ENCODE results near the gene CEP44.
"Not testable (repeated sequence)": the region's sequence is repeated elsewhere in the genome, so short reads cannot be mapped to it uniquely, and the experiment has no call there.

CEP44 gene

DNA sequence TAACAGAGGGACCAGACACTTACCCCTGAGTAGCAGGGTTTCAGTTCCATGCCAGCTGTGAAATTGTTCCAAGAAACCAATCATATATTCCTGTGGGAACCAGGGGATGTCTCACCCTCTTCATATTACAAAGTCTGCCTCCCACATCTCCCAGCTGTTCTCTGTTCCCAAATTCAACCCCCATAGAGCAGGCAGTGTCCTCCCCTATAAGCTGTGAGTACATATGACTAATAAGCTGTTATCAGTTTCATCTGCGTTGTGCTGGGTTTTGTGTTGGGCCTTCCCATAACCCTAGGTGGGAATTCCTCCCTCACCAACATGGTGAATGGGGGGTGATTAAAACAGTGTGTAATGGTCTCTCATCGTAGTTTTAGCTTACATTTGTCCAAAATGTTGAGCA, 41.0 kb downstream of the CEP44 start:
- no peak for DNase-seq (ENCODE audit: low spot score)

DNA sequence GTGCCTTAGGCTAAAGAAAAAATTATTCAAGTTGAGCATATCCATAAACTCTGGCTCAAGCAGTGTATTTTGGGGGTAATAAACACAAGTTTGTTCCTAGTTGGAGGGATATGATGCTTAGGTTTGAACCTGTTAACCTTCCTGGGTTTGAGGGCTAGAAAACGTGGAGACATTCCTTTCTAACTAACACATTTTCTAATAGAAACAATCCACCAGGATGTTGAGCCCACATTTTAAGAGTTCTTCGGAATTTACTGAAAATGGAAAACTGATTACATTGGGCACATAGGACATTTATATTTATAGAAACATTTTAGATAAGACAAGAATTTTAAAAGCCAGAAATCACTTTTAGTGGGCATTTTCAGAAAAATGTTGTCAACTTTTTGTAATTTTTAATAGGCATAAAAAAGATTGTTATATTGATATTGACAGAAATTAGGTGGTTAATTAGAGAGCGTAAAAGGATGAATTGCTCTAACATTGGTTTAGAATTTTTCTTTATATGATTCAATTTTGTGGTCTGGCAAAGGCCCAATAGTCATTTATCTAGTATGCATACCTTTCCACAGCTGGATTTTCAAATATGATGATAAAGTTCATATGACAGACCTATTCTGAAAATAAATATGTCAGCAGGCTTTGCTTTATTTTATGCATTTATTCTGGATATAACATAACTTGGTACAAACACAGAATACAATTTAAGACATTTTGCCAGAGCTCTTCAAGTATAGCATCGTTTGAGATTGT, 49.2 kb downstream of the CEP44 start:
- no peak for DNase-seq (ENCODE audit: low spot score)

DNA sequence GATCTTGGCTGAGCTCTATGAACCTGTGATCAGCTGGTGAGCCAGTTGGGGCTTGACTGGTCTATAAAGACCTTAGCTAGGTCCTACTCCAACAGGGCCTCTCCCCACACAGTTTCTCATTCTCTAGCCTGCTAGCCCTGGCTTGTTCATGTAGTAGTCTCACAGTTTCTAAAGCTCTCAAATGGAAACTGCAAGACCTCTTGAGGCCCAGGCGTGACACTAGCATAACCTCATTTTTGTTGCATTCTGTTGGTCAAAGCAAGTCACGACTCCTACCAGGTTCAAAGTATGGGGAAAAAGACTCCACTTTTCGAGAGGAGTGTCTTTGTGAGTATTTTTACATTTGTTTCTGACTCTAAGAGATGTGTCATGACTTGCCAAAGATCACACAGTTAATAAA, 50.9 kb downstream of the CEP44 start:
- DNase-seq (ENCODE audit: low spot score) = no peak

DNA sequence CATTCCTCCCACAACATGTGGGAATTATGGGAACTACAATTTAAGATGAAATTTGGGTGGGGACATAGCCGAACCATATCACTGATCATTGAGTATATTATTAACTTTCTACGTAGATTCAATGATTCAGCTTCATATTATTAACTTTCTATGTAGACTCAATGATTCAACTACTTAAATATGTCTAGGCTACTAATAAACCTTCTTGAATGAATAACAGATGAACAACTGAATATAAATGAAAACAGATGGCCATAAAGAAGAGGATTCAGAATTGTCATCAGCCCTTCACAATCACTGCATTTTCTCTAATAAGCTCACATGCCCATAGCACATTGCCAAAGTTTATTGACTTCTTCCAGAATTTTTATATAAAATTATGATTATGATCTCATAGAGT, 57.0 kb downstream of the CEP44 start:
- DNase-seq (ENCODE audit: low spot score) = no peak

DNA sequence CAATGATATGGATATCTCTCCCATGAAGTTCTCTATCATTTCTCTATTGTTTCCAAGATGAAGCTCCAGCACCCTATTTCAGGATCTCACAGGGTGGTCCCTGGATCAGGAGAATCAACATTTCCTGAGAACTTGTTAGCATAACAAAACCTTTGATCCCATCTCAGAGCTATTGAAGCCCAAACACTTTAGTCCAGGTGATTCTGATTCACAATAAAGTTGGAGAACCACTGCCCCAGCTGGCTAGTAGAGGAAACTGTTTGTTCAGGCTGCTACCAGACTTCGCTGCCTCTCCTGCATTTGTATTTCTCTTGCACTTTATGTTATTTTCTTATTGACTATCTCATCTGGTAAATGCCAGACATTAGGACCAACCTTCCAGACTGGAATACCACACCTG, 65.4 kb downstream of the CEP44 start:
- DNase-seq (ENCODE audit: low spot score) = no peak

DNA sequence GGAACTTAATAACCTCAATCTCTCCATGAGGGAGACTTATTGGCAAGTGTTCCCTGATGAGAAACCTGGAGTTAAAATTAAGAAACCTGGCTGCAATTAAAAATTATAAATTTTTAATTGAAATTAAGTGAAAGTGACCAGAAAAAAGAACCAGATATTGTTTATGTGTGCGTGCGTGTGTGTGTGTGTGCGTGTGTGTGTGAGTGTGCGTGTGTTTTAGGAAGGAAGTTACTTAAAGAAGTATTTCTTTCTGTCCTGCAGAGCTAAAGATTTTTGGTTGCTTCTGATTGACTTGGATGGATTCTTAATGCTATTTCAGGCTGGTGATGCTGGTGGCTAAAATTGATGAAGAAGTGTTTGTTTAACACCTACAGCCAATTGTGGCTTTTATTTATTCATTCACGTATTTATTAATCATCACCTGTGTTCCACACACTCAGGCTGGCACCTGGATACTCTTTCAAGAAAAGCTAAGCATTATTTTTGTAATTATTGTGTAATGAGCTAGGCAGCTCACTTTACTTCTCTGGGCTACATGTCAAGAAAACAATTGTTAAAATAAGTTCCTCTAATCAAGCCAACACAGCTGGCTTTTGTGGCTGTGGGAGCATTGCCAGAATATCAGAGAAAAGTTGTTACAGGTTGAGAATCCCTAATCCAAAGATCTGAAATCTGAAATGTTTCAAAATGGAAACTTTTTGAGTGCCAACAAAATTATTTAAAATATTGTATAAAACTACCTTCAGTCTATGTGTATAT, 68.5 kb downstream of the CEP44 start:
- no peak for DNase-seq (ENCODE audit: low spot score)

DNA sequence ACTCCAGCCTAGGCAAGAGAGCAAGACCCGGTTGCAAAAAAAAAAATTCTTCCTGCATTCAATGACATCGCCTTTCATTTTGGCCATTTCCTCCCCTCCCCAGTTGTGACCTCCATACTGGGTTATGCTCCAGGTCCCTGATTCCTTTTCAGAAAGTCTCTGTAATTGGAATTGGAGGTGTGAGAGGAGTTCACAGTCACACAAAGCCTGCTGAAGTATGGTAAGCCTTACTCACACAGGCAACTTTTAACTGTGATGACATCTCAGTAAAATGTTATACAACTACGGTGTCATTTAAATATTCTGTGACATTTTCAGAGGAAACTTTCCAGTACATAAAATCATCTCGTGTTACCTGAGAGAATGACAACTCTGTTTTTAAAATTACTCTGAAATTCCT, 73.6 kb downstream of the CEP44 start:
- no peak for DNase-seq (ENCODE audit: low spot score)

DNA sequence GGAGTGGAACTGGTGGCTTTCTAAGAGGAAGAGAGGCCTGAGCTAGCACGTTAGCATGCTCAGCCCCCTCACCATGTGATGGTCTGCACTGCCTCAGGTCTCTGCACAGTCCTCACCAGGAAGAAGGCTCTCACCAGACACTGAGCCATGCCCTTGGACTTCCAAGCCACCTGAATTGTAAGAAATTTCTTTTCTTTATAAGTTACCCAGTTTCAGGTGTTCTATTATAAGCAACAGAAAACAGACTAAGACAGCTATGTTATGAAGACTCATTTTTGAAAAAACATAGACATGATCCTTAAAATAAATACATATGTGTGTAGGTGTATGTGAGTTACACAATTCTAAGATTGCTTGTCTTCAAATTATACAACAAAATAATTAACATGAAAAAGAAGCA, 74.7 kb downstream of the CEP44 start:
- no peak for DNase-seq (ENCODE audit: low spot score)

DNA sequence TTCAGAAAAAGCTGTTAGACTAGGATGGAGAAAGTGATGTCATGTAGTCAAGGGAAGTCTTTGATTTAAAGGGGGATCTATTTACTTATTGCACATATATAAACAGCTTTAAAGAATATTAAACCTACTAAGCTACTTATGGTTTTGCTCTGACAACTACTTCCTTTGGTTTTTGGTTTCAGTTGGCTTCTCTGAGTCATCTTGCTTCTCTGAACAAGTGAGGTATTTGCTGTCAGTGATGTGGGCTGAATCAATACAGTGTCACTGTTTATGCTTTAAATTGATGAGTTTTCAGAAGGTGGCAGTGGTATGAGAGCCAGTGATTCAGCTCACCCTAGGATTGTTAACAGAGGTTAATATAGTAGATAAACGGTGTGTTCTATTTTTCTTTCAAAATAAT, 75.1 kb downstream of the CEP44 start:
- DNase-seq (ENCODE audit: low spot score) = no peak

DNA sequence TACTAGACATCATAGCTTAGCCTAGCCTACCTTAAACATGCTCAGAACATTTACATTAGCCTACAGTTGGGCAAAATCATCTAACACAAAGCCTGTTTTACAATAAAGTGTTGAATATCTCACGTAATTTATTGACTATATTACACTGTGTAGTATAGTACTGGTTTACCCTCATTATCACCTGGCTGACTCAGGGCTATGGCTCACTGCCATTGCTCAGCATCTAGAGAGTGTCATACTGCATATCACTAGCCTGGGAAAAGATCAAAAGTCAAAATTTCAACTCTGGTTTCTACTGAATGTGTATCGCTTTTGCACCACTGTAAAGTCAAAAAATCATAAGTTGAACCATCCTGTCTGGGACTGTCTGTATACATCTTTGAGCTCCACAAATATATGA, 78.6 kb downstream of the CEP44 start:
- DNase-seq (ENCODE audit: low spot score) = no peak

DNA sequence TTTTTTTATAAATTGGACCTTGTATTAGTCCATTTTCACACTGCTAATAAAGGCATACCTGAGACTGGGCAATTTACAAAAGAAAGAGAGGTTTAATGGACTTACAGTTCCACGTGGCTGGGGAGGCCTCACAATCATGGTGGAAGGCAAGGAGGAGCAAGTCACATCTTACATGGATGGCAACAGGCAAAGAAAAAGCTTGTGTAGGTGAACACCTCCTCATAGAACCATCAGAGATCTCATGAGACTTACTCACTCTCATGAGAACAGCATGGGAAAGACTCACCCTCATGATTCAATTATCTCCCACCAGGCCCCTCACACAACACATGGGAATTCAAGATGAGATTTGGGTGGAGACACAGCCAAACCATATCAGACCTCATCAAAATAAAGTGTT, 80.1 kb downstream of the CEP44 start:
- DNase-seq (ENCODE audit: low spot score) = not testable (repeated sequence)

DNA sequence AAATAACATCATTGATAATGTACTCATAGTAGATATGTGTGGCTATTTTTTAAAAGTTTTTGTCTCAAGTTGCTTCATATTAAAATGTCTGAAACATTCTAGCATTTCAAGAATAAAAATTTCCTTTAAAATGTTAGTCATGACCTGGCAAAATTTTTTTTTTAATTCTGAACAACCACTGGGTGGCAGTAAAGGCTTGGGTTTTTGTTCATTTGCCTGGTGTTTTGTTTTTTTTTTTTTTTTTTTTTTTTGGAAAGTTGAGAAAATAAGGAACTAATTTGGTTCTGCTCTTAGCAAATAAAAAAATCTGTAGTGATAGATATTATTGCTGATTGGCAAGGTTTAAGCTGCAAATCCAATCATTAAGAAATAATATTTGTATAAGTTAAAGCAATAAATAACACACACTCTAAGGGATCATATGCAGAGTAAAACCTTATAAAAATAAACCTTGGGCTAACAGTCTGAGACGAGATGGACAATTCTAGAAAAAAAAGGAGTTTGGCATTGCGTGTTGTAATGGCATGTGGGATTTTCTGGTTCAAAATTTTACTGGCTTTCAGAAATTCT, 81.4 kb downstream of the CEP44 start:
- DNase-seq (ENCODE audit: low spot score) = no peak

DNA sequence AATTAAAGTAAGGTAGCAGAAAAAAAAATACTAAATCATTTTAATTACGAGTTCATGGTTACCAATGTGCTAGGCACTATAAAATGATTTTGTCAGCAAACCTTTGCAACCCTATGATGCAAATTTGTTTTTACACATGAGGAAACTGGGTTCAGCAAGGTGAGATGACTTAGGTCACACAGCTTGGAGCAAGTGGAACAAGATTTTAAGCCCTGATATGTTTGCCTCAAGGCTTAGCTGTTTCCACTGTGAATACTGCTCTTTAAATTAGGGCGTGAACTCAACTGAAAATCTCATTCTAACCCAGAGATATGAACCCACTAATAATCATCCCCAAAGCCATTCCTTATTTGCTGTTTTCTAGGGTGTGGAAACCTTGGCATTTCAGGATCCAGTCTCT, 86.3 kb downstream of the CEP44 start:
- DNase-seq (ENCODE audit: low spot score) = no peak

DNA sequence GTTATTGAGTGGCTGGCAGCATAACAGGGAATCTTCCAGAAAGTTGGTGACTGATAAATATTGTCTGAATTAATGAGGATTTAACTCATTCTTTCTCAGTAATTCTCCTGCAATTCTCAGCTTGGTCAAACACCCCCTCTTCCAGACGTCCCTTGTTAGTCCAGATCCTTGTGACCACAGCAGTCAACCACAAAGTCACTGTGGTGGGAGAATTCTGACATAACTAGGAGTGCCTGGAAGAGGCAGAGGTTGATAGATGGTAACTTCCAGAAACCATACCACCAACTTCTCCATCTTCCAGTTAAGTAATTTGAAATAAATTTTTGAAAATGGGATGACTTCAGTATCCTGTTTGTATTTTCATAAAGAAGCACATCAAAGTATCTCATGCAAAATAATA, 90.1 kb downstream of the CEP44 start:
- no peak for DNase-seq (ENCODE audit: low spot score)

DNA sequence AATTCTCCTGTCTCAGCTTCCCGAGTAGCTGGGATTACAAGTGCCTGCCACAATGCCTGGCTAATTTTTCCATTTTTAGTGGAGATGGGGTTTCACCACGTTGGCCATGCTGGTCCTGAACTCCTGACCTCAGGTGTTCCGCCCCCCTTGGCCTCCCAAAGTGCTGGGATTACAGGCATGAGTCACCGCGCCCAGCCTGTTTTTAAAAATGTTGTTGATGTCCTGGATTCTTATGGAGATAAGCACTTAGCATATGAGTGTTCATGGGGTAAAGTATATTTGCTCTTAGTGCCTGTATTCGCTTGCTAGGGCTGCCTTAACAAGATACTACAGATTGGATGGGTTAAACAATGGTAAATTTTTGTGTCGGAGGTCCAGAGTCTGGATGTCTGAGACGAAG, 91.7 kb downstream of the CEP44 start:
- no peak for DNase-seq (ENCODE audit: low spot score)

DNA sequence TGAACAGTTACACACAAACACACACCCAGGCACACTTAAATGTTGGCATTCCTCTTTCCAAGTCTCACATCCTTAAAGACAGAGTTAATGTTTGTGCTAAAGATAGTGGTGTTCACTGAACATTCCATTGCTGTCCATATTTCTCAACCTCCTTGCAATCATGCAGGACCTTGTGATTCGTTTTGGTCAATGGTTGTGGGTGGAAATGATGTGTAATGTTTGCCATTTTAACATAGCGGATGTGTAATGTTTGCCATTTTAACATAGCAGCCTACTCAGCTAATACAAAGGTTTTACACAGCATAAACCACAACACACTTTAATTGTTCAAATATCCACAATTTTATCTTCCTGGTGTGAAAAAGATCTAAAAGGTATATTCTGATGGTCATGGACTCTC, 93.9 kb downstream of the CEP44 start:
- no peak for DNase-seq (ENCODE audit: low spot score)

DNA sequence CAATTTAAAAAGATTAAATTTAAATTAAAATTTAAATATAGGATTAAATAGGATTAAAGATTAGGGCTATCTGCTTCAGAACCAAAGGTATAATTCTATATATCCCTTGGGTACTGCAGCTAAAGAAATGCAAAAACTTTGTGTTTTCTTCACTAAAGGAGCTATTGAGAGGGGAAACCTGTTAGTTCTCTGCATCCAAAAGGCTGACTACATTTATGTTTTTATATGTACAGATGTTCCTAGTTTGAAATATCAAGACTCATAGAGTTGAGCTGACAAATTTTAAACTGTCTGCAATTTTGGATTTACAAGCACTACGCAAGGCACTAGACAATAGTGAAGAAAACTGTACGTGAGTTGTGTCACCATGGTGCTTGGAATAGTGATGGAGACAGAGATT, 95.2 kb downstream of the CEP44 start:
- DNase-seq (ENCODE audit: low spot score) = no peak

DNA sequence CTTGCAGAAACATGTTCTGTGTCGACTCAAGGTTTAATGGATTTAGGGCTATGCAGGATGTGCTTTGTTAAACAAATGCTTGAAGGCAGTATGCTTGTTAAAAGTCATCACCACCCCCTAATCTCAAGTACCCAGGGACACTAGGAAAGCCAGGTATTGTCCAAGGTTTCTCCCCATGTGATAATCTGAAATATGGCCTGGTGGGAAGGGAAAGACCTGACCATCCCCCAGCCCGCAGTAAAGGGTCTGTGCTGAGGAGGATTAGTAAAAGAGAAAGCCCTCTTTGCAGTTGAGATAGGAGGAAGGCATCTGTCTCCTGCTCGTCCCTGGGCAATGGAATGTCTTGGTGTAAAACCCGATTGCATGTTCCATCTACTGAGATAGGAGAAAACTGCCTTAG, 96.5 kb downstream of the CEP44 start:
- DNase-seq (ENCODE audit: low spot score) = not testable (repeated sequence)

DNA sequence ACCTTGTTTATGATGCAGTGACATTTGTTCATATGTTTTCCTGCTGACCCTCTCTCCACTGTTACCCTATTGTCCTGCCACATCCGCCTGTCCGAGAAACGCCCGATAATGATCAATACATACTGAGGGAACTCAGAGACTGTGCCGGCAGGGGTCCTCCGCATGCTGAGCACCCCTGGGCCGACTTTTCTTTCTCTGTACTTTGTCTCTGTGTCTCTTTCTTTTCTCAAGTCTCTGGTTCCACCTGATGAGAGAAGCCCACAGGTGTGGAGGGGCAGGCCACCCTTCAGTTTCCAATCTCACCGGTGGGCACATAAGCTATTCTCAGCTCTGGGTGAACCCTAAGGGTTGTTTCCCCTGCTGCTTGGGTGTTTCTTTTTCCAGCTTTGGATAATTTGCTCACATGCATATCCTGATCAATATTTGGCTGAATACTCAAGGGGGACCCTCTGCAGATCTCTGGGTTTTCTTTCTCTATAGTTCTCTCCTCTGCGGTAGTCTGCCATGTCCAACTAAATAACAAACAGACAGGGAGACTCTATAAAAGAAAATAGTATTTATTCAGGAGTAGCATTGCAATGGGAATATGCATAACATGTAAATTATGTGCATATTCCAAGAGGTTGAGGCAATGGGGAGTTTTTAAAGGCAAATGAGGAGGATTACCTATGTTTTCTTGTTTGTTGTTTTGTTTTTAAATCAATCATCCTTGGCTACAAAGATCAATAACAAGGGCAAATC, 97.2 kb downstream of the CEP44 start:
- DNase-seq (ENCODE audit: low spot score) = no peak

DNA sequence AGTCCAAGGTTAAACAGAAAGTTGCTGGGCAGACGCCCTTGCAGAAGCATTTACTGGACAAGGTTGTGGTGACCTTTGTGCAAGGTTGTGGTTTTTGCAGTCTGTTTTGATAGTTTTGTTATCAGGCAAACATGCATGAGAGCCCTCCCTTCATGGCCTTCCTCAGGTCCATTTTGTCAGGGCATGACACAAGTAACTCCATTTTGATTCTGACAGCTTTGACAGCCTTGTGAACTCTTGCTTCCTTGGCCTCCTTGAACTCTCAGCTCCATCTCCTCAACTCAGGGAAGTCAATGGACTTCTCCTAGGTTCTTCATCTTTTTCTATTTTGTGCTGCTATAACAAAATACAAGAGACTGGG, 97.7 kb downstream of the CEP44 start:
- no peak for DNase-seq (ENCODE audit: low spot score)
